NCI-H510A (cell line): Measurements from ENCODE around the gene TP53I13.
A peak's percentile ranks its signal among the peaks of the same experiment; 100 is the strongest.

Source experiments
- DNase-seq: peaks from one replicate; lab custom pipeline; 2025; lab: John Stamatoyannopoulos, UW

Gene TP53I13

GRCh38 chr17:29615492-29616299, 47.2 kb downstream of the TP53I13 start:
- DNase-seq, result no peak

GRCh38 chr17:29616300-29617048, 48.0 kb downstream of the TP53I13 start:
- no peak for DNase-seq

- DNase-seq, result peak; percentile 14
Measured at GRCh38 chr17:29617125-29617480, 48.6 kb downstream of the TP53I13 start.

GRCh38 chr17:29617481-29618271, 49.2 kb downstream of the TP53I13 start:
- DNase-seq, result no peak

- DNase-seq, result no peak
Measured at GRCh38 chr17:29618272-29619065, 50.0 kb downstream of the TP53I13 start.

- peak; percentile 14 for DNase-seq
Measured at GRCh38 chr17:29619251-29619650, 50.8 kb downstream of the TP53I13 start.

GRCh38 chr17:29620271-29620670, 51.8 kb downstream of the TP53I13 start:
- no peak for DNase-seq

GRCh38 chr17:29620779-29621500, 52.4 kb downstream of the TP53I13 start:
- DNase-seq, result no peak

- no peak for DNase-seq
Measured at GRCh38 chr17:29621751-29622194, 53.3 kb downstream of the TP53I13 start.
